Stimulated activated CD4-positive, alpha-beta T cell treated with anti-CD3 and anti-CD28 coated beads, Interleukin-15, amount 100 ng/mL, for 1 hour (primary cell): ENCODE measurements around the gene KATNB1.
"Not testable (repeated sequence)": the region's sequence is repeated elsewhere in the genome, so short reads cannot be mapped to it uniquely, and the experiment has no call there.

Experiments used
- DNase-seq, 2 donors: peaks; one replicate each; pipeline ENCODE4 v3.0.0-alpha.2; 2020; ENCODE audit warnings: low read depth in 1 of 2, low spot score in 1 of 2

The KATNB1 gene

DNA sequence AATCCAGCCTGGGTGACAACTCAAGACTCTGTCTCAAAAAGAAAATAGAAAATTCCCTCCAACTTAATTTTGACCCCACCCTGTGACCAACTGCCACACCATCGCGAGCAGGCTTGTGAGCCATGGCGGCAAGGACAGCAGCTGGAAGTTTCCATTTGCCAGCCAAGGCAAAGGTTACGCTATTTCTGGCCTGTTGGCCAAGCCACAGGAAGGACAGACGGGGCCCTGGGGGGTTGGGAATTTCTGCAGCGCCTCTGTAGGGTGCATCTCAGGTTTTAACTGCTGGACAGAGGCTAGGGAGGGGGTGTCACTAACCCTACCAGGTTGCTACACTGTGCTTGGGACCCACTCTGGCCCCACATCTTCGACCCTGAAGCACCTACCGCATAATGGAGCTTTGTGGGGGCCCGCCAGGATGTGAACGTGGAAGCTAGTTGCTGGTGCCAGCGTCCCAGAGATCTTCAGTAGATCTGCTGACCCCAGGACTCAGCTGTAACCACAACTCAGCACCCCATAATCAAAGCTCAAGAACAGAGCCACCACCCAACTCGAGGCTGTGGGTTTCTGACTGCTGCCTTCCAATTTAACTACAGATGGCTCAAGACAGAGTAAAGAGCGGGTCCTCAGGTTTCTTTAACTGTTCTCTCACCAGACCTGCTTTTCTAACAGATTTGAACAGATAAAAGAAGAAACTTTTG is 55.8 kb downstream of the KATNB1 start:
- DNase-seq = no peak

GRCh38 chr16:57791893-57792461 is 56.4 kb downstream of the KATNB1 start:
- DNase-seq = no peak

DNA sequence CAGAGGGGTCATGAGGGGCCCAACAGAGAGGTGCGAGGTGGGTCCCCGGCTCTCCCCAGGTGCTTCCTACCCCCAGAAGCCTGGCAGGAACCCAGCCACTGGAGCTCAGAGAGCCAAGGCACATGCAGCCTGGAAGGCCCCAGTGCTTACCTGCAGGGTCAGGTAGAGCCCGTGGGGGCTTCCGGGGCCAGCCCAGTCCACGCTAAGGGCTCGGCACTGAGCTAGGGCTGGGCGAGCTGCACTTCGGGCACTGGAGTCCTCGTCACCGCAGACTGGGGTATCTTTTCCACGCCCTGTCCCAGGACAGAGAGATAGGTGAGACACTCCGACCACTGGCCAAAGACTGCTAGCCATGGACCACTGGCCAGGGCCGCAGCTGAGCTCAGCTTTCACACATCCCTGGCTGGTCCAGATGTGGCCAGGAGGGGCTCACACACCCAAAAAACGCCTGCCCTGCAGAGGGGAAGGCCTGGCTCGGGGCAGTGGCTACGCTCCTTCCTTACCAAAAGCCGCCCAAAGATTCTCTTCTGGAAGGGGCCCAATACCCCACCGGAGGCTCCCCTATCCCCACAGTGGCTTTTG is 59.4 kb downstream of the KATNB1 start:
- no peak for DNase-seq

DNA sequence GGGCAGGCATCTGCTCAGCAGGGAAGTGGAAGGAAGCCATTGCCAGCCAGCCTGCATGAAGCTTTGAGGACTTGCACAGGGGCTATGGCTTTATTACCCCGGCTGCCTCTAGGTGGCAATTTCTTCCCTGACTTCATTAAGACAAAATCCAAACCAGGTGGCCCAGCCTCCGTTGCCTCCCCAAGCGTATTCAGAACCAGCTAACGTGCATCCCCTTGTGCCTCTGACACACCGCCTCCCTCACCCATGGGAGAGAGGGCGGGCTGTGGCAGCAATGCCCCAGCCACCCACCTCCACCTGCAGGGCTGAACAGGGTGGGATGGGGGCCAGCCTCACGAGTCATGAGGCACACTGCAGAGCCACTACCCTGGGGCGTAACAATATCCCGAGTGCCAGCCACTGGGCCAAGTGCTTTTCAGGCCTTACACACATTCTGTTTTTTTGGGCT is 59.9 kb downstream of the KATNB1 start:
- no peak for DNase-seq

- not testable (repeated sequence) for DNase-seq
Measured at GRCh38 chr16:57796014-57796413, 60.4 kb downstream of the KATNB1 start.

- no peak for DNase-seq
Measured at GRCh38 chr16:57797216-57797525, 61.6 kb downstream of the KATNB1 start.

GRCh38 chr16:57797526-57798266 is 62.1 kb downstream of the KATNB1 start:
- DNase-seq = no peak

DNA sequence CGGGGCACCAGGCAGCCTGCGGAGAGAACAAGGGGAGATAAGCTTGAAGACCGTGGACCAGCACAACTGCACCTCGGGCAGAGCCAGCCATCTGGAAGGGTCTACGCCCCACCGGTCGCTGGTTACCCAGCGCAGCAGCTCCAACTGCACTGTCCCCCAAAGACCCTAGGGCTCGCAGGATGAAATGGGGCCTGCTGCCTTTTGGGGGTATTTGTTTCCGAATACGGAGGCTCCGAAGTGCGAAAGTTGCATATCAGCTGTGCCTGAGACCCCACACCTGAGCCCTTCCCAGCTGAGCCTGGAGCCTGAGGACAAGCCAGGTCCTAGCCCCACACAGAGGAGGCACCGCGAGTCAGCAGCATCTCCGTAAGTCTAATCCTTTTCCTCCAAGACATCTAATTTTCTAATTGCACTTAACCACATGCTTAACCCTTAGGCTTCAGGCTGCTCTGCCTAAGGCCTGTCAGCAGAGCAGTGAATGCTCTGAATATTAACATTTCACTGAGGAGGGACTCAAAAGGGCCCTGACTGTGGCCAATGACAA is 62.8 kb downstream of the KATNB1 start:
- DNase-seq = no peak

- DNase-seq = no peak
Measured at GRCh38 chr16:57798953-57799599, 63.5 kb downstream of the KATNB1 start.

GRCh38 chr16:57799600-57800199 is 64.1 kb downstream of the KATNB1 start:
- no peak for DNase-seq

DNA sequence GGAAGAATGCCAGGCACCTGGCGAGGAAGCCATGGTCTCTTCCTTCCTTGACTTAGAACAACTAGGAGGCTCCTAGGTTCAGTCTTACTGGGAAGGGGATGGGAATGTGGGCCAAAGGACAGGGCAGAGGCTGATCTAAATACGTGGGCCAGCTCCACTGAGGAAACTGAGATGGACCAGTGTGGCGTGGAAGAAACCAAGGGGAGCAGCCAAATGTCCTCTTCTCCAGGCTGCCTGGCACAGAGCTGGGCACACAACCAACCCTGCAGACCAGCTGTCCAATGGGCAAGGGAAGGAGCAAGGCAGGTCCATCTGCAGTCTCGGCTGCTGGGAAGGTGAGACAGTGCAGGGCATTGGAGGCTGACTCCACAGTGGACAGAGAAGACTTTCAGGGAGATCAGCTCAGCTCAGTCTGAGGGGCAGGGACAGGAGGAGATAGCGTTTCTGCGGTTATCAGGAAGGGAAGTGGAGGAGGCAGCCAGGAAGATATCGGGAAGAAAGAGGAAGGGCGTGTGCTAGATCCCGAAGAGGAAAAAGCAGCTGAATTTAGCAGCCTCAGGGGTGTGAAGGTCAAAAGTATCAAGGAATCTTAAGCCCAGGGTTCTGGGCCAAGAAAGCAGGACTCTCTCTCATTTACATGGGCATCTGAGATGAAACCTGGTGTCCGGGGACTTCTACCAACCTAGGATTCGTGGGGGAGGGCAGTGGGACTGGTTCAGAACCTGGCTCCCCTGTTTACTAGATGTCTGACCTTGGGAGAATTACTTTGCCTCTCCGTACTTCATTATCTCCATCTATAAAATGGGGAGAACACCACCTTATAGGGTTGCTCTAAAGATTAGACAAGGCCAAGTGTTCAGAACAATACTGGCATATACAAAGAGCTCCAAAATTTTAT is 64.9 kb downstream of the KATNB1 start:
- DNase-seq = no peak

DNA sequence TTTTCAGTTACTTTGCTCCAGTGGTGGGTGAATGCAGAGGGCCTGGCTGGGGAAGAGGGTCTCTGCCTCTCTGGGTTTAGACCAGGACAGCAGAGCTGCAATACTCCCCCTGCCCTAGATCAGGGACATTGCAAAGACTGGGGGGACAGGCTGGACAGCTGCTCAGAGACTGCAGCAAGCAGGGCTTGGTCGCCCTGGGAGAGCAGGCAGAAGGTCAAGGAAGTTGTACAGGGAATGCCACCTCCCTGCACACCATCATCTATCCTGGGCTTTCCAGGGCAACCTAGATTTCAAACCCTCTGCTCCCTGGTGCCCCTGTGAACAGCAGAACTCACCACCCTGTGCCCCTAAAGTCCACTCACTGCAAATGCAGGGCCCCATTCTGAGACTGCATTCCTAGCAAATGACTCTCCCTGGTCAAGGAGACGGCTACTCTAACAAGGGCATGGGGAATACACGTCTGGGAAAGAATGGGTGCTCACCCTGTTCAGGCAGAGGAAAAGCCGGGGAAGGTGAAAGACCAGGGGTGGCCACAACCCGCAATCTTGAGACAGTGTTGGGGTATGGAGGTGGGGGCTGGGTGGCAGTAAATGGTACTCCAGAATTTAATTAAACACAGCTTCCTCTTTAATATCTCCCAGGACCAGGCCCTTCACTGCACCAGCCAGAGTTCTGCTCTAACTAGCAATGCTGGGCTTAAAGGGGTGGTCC is 65.7 kb downstream of the KATNB1 start:
- no peak for DNase-seq

DNA sequence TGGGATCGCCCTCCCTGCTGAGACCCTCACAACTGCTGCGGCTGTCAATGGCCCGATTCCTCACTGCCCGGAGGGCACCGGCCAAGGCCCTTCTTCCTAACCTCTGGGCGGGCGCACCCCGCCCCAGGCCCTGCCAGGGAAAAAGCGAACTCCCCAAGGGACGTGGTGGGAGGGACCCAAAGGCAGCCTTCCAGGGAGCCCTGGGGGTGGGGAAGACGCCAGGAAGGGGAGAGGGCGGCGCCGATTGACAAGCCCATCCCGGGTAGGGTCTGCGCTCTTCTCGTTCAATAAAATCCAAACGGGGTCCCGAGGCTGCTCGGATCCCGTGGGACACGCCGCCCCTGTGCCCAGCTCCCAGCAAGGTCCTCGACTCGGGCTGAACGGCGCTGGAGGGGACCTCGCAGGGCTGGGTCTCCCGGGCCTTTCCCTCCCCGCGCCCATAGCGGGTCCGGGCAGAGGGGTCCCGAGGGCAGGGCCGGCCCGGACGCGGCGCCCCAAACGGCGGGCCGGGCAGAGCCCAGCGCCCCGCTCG is 66.3 kb downstream of the KATNB1 start:
- DNase-seq = no peak

GRCh38 chr16:57802341-57803133 is 67.0 kb downstream of the KATNB1 start, which contains the start of gene KIFC3:
Gene KIFC3, minus strand, starts transcription at chr16:57802491. Its CDS starts 4,248 bp downstream, at chr16:57798243.
- peak; percentile 41 to 47 for DNase-seq

DNA sequence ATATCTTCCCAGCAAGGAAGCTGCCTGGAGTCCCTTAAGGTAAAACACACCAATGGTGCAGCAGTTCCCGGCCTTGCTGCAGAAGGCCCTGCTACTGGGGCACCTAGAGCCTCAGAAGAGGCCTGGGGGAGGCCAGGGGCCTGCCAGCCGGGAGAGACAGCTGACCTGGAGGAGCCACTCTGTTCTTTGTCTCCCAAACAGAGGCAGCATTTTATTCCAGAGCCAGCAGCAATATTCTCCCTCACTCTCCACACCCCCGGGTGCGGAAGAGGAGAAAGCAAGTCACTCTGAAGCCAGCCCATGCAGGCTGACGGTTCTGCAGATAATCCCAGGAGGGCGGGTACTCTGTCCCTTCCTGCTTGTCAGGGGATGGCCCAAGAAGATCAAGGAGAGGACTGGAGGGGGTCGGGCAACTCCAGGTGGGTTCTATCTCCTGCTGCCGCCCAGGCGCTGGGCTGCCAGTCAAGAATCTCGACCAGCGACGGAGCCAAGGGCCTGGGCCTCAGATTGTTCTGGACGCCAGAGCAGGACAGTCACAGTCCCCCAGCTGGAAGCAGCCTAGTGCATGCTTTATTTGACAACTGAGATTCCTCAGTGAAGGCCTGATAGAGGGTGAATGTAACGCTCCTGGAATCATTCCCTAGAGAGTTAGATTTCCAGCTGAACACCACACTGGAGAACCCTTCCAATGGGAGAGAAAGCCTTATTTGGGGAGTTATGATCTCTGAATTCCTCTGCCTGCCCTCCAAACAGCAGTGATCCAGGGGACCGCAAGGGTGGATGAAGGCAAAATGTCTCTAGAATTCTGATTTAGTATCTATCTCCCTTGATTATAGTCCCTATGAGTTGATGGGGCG is 67.8 kb downstream of the KATNB1 start:
- no peak for DNase-seq

- DNase-seq = no peak
Measured at GRCh38 chr16:57804111-57804837, 68.7 kb downstream of the KATNB1 start.
